ENCODE data around the gene NGFR. TPM values are rescaled to one million over a fixed set of nuclear protein-coding genes. Genes with fewer than 3 reads are reported as not detected.

NGFR gene
- total and polyA plus RNA-seq, 9 of the 15 experiments (the other 6 are each of a cell fraction or from before 2014, with no cell fraction given): 0.07 to 0.23 (median 0.13) TPM; not detected in 4

GRCh38 chr17:49515196-49515770, 20.2 kb downstream of the NGFR start (continued):
- TF ChIP-seq ZNF407 (IDR thresholded peaks at IDR 0.05; ENCODE audit: low read depth): no peak
- TF ChIP-seq ZNF76 (CRISPR knock-in tag; IDR thresholded peaks at IDR 0.05; ENCODE audit: borderline replicate concordance): 0 out of 2 replicates have a peak, but pooled peaks have one; percentile 40
- no peak for TF ChIP-seq CEBPG (CRISPR knock-in tag; IDR thresholded peaks at IDR 0.05)
- TF ChIP-seq CEBPG (tag; conservative IDR thresholded peaks at IDR 0.05 in 1 of 2, IDR thresholded peaks at IDR 0.05 in 1 of 2): no peak
- no peak for TF ChIP-seq TAF15 (IDR thresholded peaks at IDR 0.05; ENCODE audit: low read depth, low read length)
- TF ChIP-seq L3MBTL2 (IDR thresholded peaks at IDR 0.05): peak; percentile 95
- TF ChIP-seq, protein P1, sequence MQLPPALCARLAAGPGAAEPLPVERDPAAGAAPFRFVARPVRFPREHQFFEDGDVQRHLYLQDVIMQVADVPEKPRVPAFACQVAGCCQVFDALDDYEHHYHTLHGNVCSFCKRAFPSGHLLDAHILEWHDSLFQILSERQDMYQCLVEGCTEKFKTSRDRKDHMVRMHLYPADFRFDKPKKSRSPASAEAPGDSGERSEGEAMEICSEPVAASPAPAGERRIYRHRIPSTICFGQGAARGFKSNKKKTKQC (CRISPR knock-in tag; IDR thresholded peaks at IDR 0.05): peak; percentile 73; the same call in 1 of the 2 replicates
- no peak for TF ChIP-seq CTCF (IDR thresholded peaks at IDR 0.05 in 2 of 3, conservative IDR thresholded peaks at IDR 0.05 in 1 of 3; ENCODE audit: insufficient read depth in 2 of 3, low read depth in 1 of 3, low read length in 3 of 3)
- no peak for TF ChIP-seq KHSRP (IDR thresholded peaks at IDR 0.05)
- TF ChIP-seq, protein P2, sequence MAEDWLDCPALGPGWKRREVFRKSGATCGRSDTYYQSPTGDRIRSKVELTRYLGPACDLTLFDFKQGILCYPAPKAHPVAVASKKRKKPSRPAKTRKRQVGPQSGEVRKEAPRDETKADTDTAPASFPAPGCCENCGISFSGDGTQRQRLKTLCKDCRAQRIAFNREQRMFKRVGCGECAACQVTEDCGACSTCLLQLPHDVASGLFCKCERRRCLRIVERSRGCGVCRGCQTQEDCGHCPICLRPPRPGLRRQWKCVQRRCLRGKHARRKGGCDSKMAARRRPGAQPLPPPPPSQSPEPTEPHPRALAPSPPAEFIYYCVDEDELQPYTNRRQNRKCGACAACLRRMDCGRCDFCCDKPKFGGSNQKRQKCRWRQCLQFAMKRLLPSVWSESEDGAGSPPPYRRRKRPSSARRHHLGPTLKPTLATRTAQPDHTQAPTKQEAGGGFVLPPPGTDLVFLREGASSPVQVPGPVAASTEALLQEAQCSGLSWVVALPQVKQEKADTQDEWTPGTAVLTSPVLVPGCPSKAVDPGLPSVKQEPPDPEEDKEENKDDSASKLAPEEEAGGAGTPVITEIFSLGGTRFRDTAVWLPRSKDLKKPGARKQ (CRISPR knock-in tag; IDR thresholded peaks at IDR 0.05): no peak
- TF ChIP-seq MTA1 (IDR thresholded peaks at IDR 0.05; ENCODE audit: borderline replicate concordance): no peak
- no peak for TF ChIP-seq TFE3 (CRISPR knock-in tag; IDR thresholded peaks at IDR 0.05)
- no peak for TF ChIP-seq KAT7 (CRISPR knock-in tag; IDR thresholded peaks at IDR 0.05; ENCODE audit: borderline replicate concordance)
